Fibroblast of skin of abdomen (primary cell): Measurements from ENCODE around the gene ZXDC.

Source experiments
- DNase-seq: peaks from one replicate; pipeline ENCODE4 v3.0.0-alpha.2; 2013

Gene ZXDC

GRCh38 chr3:126488185-126488584 lies 12.5 kb upstream of the ZXDC start:
- DNase-seq = no peak

- DNase-seq = no peak
Measured at GRCh38 chr3:126487151-126487771, 11.6 kb upstream of the ZXDC start.

- no peak for DNase-seq
Measured at GRCh38 chr3:126486360-126486847, 10.7 kb upstream of the ZXDC start.

- DNase-seq = no peak
Measured at GRCh38 chr3:126485956-126486355, 10.3 kb upstream of the ZXDC start.

- no peak for DNase-seq
Measured at GRCh38 chr3:126485176-126485897, 9.6 kb upstream of the ZXDC start.

GRCh38 chr3:126484662-126485061 lies 9.0 kb upstream of the ZXDC start:
- DNase-seq = no peak

- no peak for DNase-seq
Measured at GRCh38 chr3:126484148-126484547, 8.5 kb upstream of the ZXDC start.

- DNase-seq = no peak
Measured at GRCh38 chr3:126483321-126483761, 7.7 kb upstream of the ZXDC start.

GRCh38 chr3:126482503-126483255 lies 7.0 kb upstream of the ZXDC start:
- no peak for DNase-seq

GRCh38 chr3:126481808-126482502 lies 6.3 kb upstream of the ZXDC start:
- peak; percentile 12 for DNase-seq

GRCh38 chr3:126480861-126481260 lies 5.2 kb upstream of the ZXDC start:
- no peak for DNase-seq

- no peak for DNase-seq
Measured at GRCh38 chr3:126480206-126480605, 4.5 kb upstream of the ZXDC start.

- DNase-seq = no peak
Measured at GRCh38 chr3:126479642-126480041, 4.0 kb upstream of the ZXDC start.

- DNase-seq = no peak
Measured at GRCh38 chr3:126478581-126479310, 3.1 kb upstream of the ZXDC start.

- DNase-seq = no peak
Measured at GRCh38 chr3:126477061-126477380, 1.3 kb upstream of the ZXDC start.

GRCh38 chr3:126476166-126477060 lies 722 bp upstream of the ZXDC start:
- no peak for DNase-seq

GRCh38 chr3:126474498-126475412 lies 936 bp downstream of the ZXDC start:
- peak; percentile 3 for DNase-seq

GRCh38 chr3:126473292-126474168 lies 2.2 kb downstream of the ZXDC start:
- no peak for DNase-seq
